Suprapubic skin (tissue), 4 donors: Measurements from ENCODE around the gene MSI1. TPM values are rescaled to one million over a fixed set of nuclear protein-coding genes. Genes with fewer than 3 reads are reported as not detected.

Source experiments
- DNase-seq, 2 donors: peaks; one replicate each; pipeline ENCODE4 v3.0.0-alpha.2; 2019; ENCODE audit warnings: low spot score in 2 of 2
- H3K27ac ChIP-seq: fragments of 200-600 bp; sonication (generic); one replicate; pipeline ENCODE4 v1.5.1; 2019
- H3K27me3 ChIP-seq: fragments of 200-600 bp; sonication (generic); one replicate; pipeline ENCODE4 v1.5.1; 2019
- H3K36me3 ChIP-seq: fragments of 200-600 bp; sonication (generic); one replicate; pipeline ENCODE4 v1.5.1; 2019
- H3K4me1 ChIP-seq: fragments of 200-600 bp; sonication (generic); one replicate; pipeline ENCODE4 v1.5.1; 2019
- H3K4me3 ChIP-seq: fragments of 200-600 bp; sonication (generic); one replicate; pipeline ENCODE4 v1.5.1; 2019; ENCODE audit warnings: mild to moderate bottlenecking
- H3K9me3 ChIP-seq: fragments of 200-600 bp; sonication (generic); one replicate; pipeline ENCODE4 v1.5.1; 2019
- EP300 ChIP-seq: sonication (generic); formaldehyde crosslinking; IDR thresholded peaks from one replicate; pipeline ENCODE4 v1.6.1; 2017; ENCODE audit warnings: antibody characterized with exemption
- POLR2A ChIP-seq, 2 donors: fragments of 450-650 bp; IDR thresholded peaks; one replicate each; pipeline ENCODE4 v1.6.1; 2017; ENCODE audit warnings: antibody characterized with exemption in 2 of 2, mild to moderate bottlenecking in 2 of 2, moderate library complexity in 2 of 2
- POLR2AphosphoS5 ChIP-seq, 3 donors: sonication (generic); formaldehyde crosslinking; IDR thresholded peaks; one replicate each; pipeline ENCODE4 v1.6.1; 2017; ENCODE audit warnings: antibody characterized with exemption in 3 of 3
- WGBS: methylation state at CpG from one replicate; pipeline ENCODE4 v1.1.5; 2018; 5-methylcytosine and 5-hydroxymethylcytosine counted together
- total RNA-seq, 4 donors: library from RNA; depleted of rRNA; stranded (reverse); fragments of >200 nt; gene quantifications; one replicate each; pipeline ENCODE4 v1.1.0, GENCODE V29; 2016
- TF ChIP-seq, protein P1 (sequence below), 2 donors: fragments of 200-600 bp in 1 of 2; fragments of 450-650 bp in 1 of 2; sonication (generic) in 1 of 2; IDR thresholded peaks; one replicate each; pipeline ENCODE4 v1.5.1; 2016 to 2019; ENCODE audit warnings: antibody characterized with exemption in 2 of 2, mild to moderate bottlenecking in 1 of 2, moderate library complexity in 1 of 2

MSI1 gene
- total RNA-seq, 4 donors from 2014 or later: 0.40 to 0.86 (median 0.61) TPM

DNA sequence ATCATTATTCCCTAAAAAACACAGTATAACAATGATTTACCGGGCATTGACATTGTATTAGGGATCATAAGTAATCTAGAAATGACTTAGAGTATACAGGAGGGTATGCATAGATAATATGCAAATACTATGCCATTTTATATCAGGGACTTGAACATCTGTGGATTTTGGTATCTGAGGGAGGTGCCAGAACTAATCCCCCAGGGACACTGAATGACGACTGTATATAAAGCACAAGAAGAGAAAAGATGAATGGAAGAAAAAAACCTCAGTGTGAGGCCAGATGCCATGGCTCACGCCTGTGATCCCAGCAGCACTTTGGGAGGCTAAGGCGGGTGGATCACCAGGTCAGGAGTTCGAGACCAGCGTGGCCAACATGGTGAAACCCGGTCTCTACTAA lies 43.5 kb upstream of the MSI1 start:
- TF ChIP-seq POLR2AphosphoS5 (IDR thresholded peaks at IDR 0.05): no peak
- TF ChIP-seq, protein P1, sequence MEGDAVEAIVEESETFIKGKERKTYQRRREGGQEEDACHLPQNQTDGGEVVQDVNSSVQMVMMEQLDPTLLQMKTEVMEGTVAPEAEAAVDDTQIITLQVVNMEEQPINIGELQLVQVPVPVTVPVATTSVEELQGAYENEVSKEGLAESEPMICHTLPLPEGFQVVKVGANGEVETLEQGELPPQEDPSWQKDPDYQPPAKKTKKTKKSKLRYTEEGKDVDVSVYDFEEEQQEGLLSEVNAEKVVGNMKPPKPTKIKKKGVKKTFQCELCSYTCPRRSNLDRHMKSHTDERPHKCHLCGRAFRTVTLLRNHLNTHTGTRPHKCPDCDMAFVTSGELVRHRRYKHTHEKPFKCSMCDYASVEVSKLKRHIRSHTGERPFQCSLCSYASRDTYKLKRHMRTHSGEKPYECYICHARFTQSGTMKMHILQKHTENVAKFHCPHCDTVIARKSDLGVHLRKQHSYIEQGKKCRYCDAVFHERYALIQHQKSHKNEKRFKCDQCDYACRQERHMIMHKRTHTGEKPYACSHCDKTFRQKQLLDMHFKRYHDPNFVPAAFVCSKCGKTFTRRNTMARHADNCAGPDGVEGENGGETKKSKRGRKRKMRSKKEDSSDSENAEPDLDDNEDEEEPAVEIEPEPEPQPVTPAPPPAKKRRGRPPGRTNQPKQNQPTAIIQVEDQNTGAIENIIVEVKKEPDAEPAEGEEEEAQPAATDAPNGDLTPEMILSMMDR (IDR thresholded peaks at IDR 0.05): no peak
- TF ChIP-seq POLR2A (IDR thresholded peaks at IDR 0.05): no peak
- TF ChIP-seq EP300: no peak
- Histone ChIP-seq H3K27ac (no peak overlapping the region), H3K4me3 (no peak overlapping the region), H3K9me3 (no peaks in the 10 kb centered on the region), H3K27me3 (peaks cover 3% of the 10 kb centered on the region), H3K4me1 (no peaks in the 10 kb centered on the region), H3K36me3 (no peaks in the 10 kb centered on the region)
- WGBS: 79% methylated on average over 7 of the region's 7 CpGs
- no peak for DNase-seq

DNA sequence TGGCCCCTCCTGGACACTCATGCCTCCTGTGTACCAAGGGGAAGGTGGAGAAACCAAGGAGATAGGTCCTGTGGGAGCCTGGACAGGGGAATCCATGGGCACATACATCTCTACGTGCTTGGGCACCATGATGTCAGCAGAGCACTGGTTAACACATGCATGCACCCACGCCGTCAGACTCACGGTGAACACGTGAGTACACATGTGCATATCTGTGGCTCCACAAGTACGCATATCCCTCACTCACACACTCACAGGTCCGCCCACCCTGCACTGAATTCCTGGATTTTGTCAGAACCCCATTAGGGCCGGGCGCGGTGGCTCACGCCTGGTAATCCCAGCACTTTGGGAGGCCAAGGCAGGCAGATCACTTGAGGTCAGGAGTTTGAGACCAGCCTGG lies 39.8 kb upstream of the MSI1 start:
- Histone ChIP-seq H3K27me3 (peaks cover under 1% of the 10 kb centered on the region), H3K27ac (no peak overlapping the region), H3K36me3 (no peaks in the 10 kb centered on the region), H3K9me3 (no peaks in the 10 kb centered on the region), H3K4me1 (no peaks in the 10 kb centered on the region), H3K4me3 (no peak overlapping the region)
- no peak for DNase-seq
- WGBS: 98% methylated on average over 8 of the region's 11 CpGs
- no peak for TF ChIP-seq POLR2A (IDR thresholded peaks at IDR 0.05)
- no peak for TF ChIP-seq POLR2AphosphoS5 (IDR thresholded peaks at IDR 0.05)
- no peak for TF ChIP-seq EP300
- TF ChIP-seq, protein P1 (IDR thresholded peaks at IDR 0.05): no peak

DNA sequence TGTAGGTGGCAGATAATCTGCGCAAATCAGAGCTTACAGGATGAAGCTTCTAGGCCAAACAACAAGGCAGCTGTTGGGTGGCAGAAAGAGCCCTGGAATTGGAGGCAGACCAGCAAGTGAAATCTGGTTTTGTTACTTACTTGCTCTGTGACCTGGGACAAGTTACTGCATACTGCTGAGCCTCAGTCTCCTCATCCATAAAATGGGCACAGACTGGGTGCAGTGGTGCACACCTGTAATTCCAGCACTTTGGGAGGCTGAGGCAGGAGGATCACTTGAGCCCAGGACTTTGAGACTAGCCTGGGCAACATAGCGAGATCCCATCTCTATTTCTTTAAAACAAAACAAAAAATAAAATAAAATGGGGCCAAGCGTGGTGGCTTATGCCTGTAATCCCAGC lies 37.6 kb upstream of the MSI1 start:
- no peaks in the 10 kb centered on the region for H3K36me3 ChIP-seq
- H3K9me3 ChIP-seq: no peaks in the 10 kb centered on the region
- no peaks in the 10 kb centered on the region for H3K4me1 ChIP-seq
- no peak for DNase-seq
- TF ChIP-seq, protein P1 (IDR thresholded peaks at IDR 0.05): no peak
- TF ChIP-seq POLR2AphosphoS5 (IDR thresholded peaks at IDR 0.05): no peak
- no peak for TF ChIP-seq POLR2A (IDR thresholded peaks at IDR 0.05)
- TF ChIP-seq EP300: no peak
- H3K27ac ChIP-seq: no peak overlapping the region
- H3K27me3 ChIP-seq: no peaks in the 10 kb centered on the region
- H3K4me3 ChIP-seq: no peak overlapping the region
- WGBS: 93% methylated on average over 3 of the region's 3 CpGs

DNA sequence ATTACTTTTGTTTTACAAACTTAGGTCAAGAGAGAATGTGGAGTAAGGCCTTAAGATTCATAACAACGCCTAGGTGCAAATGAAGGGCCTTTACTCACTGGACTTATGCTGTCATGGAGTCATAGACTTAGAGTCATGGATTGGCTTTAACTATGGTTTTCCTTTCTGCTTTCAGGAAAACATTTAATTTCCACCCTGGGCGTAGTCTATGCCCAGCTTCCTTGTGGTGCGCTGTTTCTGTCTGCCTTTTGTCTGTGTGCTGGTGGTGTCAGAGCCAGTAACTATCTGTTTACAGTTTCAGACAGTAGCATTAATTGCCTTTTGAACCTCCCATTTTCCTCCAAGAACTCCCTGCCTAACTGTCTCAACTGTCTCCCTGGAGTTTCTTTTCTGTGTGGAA lies 37.1 kb upstream of the MSI1 start:
- no peak for DNase-seq
- Histone ChIP-seq H3K36me3 (no peaks in the 10 kb centered on the region), H3K4me1 (no peaks in the 10 kb centered on the region), H3K4me3 (no peak overlapping the region), H3K27ac (no peak overlapping the region), H3K9me3 (no peaks in the 10 kb centered on the region), H3K27me3 (no peaks in the 10 kb centered on the region)
- WGBS: 85% methylated on average over 3 of the region's 3 CpGs
- TF ChIP-seq, protein P1 (IDR thresholded peaks at IDR 0.05): no peak
- TF ChIP-seq POLR2AphosphoS5 (IDR thresholded peaks at IDR 0.05) (no peak), EP300 (no peak), POLR2A (IDR thresholded peaks at IDR 0.05) (no peak)

DNA sequence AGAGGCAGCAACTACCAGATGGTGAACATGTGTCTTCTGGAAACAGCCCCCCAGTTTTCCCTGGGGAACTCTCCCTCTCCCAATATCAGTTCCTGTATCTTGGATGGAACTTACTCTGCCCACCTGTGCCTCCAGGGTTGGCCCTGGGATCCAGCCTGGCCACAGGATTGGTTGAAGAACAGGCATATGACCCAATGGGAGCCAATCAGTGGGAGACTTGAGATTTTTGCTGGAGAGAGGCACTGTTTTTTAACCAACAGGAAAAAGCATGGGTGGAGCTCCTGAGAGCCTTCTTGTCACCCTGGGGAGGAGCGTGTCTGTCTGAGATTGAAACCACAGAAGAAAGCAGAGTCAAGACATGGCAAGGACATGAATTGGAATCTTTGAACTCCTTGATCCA lies 35.3 kb upstream of the MSI1 start:
- DNase-seq: no peak
- 33% methylated on average over 1 of the region's 1 CpG for WGBS
- Histone ChIP-seq H3K36me3 (no peaks in the 10 kb centered on the region), H3K27me3 (no peaks in the 10 kb centered on the region), H3K27ac (no peak overlapping the region), H3K4me1 (no peaks in the 10 kb centered on the region), H3K9me3 (no peaks in the 10 kb centered on the region), H3K4me3 (no peak overlapping the region)
- TF ChIP-seq, protein P1 (IDR thresholded peaks at IDR 0.05): no peak
